NCI-H187 treated with DMSO at 0.1 percent for 48 hours (cell line): ENCODE data around the gene TNFRSF1B.

Source experiments
- DNase-seq: peaks from one replicate; lab custom pipeline; 2025; lab: John Stamatoyannopoulos, UW

The TNFRSF1B gene

GRCh38 chr1:12166834-12167492 lies at the start of gene TNFRSF1B:
Gene TNFRSF1B (plus strand): TSS chr1:12166991. CDS start chr1:12167092, 101 bp downstream.
- DNase-seq = no peak

GRCh38 chr1:12121212-12122003 lies 45.4 kb upstream of the TNFRSF1B start:
- no peak for DNase-seq

GRCh38 chr1:12123172-12123571 lies 43.6 kb upstream of the TNFRSF1B start:
- DNase-seq = no peak

GRCh38 chr1:12124693-12125421 lies 41.9 kb upstream of the TNFRSF1B start:
- no peak for DNase-seq

- DNase-seq = no peak
Observed at GRCh38 chr1:12125422-12126355, 41.1 kb upstream of the TNFRSF1B start.

GRCh38 chr1:12126781-12127180 lies 40.0 kb upstream of the TNFRSF1B start:
- DNase-seq = no peak

GRCh38 chr1:12127206-12127810 lies 39.5 kb upstream of the TNFRSF1B start:
- DNase-seq = no peak

GRCh38 chr1:12128120-12128519 lies 38.7 kb upstream of the TNFRSF1B start:
- no peak for DNase-seq

- DNase-seq = no peak
Observed at GRCh38 chr1:12129624-12130023, 37.2 kb upstream of the TNFRSF1B start.

GRCh38 chr1:12130466-12131130 lies 36.2 kb upstream of the TNFRSF1B start:
- DNase-seq = no peak

- no peak for DNase-seq
Observed at GRCh38 chr1:12132078-12132477, 34.7 kb upstream of the TNFRSF1B start.

GRCh38 chr1:12134716-12135115 lies 32.1 kb upstream of the TNFRSF1B start:
- DNase-seq = no peak

GRCh38 chr1:12135612-12136011 lies 31.2 kb upstream of the TNFRSF1B start:
- DNase-seq = no peak

- DNase-seq = no peak
Observed at GRCh38 chr1:12136916-12137610, 29.7 kb upstream of the TNFRSF1B start.

- no peak for DNase-seq
Observed at GRCh38 chr1:12138196-12139168, 28.3 kb upstream of the TNFRSF1B start.

- no peak for DNase-seq
Observed at GRCh38 chr1:12140016-12140415, 26.8 kb upstream of the TNFRSF1B start.

GRCh38 chr1:12140515-12141162 lies 26.2 kb upstream of the TNFRSF1B start:
- no peak for DNase-seq

- no peak for DNase-seq
Observed at GRCh38 chr1:12141163-12141850, 25.5 kb upstream of the TNFRSF1B start.
